DND-41 (cell line): Measurements from ENCODE around the gene SOST.

Source experiments
- ATAC-seq: fragments of 200-7000 bp; cut with Tn5 transposase; 3 replicates; pipeline ENCODE4 v1.9.1; 2021; ENCODE audit warnings: low read depth; ENCODE audit not compliant: insufficient read depth
- DNase-seq: peaks from one replicate; pipeline ENCODE4 v3.0.0-alpha.2; 2020
- H2AFZ ChIP-seq: 2 replicates; pipeline ENCODE4 v1.6.0; 2012; ENCODE audit warnings: low read depth, low read length
- H3K27ac ChIP-seq: 2 replicates; pipeline ENCODE4 v1.5.1; 2012; ENCODE audit warnings: low read length, inconsistent platforms
- H3K27me3 ChIP-seq: fragments of 200-600 bp; sonication (generic); 2 replicates; pipeline ENCODE4 v1.6.0; 2012; ENCODE audit warnings: low read length, mild to moderate bottlenecking, inconsistent platforms; ENCODE audit not compliant: insufficient read depth, poor library complexity
- H3K36me3 ChIP-seq: 2 replicates; pipeline ENCODE4 v1.5.1; 2012; ENCODE audit warnings: low read length, inconsistent platforms; ENCODE audit not compliant: insufficient read depth
- H3K4me1 ChIP-seq: 2 replicates; pipeline ENCODE4 v1.5.1; 2012; ENCODE audit warnings: mild to moderate bottlenecking, low read length; ENCODE audit not compliant: insufficient read depth
- H3K4me2 ChIP-seq: 2 replicates; pipeline ENCODE4 v1.6.0; 2012; ENCODE audit warnings: mild to moderate bottlenecking, moderate library complexity, low read length, inconsistent platforms; ENCODE audit not compliant: insufficient read depth
- H3K4me3 ChIP-seq, 2 experiments: fragments of 200-600 bp in 1 of 2; shearing (Covaris generic) in 1 of 2; 2 replicates each; pipeline ENCODE4 v1.5.1; 2012 to 2016; ENCODE audit warnings: inconsistent platforms in 2 of 2, low read length in 2 of 2, mild to moderate bottlenecking in 2 of 2, low read depth in 1 of 2, moderate library complexity in 1 of 2
- H3K79me2 ChIP-seq: 2 replicates; pipeline ENCODE4 v1.6.0; 2012; ENCODE audit warnings: low read length, inconsistent platforms; ENCODE audit not compliant: insufficient read depth
- H3K9ac ChIP-seq: 2 replicates; pipeline ENCODE4 v1.6.0; 2012; ENCODE audit warnings: low read depth, mild to moderate bottlenecking, inconsistent platforms, low read length, moderate library complexity
- H3K9me3 ChIP-seq: 2 replicates; pipeline ENCODE4 v1.5.1; 2012; ENCODE audit warnings: low read length, moderate library complexity, mild to moderate bottlenecking, inconsistent platforms; ENCODE audit not compliant: insufficient read depth, severe bottlenecking
- H4K20me1 ChIP-seq: 2 replicates; pipeline ENCODE4 v1.6.0; 2012; ENCODE audit warnings: low read length; ENCODE audit not compliant: insufficient read depth
- EZH2 ChIP-seq: IDR thresholded peaks from 3 replicates; pipeline ENCODE4 v1.6.1; 2012; ENCODE audit warnings: borderline replicate concordance, low read depth, mild to moderate bottlenecking, moderate library complexity, low read length, inconsistent platforms; ENCODE audit not compliant: severe bottlenecking
- TF ChIP-seq, protein P1 (sequence below): IDR thresholded peaks from 2 replicates; pipeline ENCODE4 v1.5.1; 2012; ENCODE audit warnings: borderline replicate concordance, low read length, moderate library complexity, mild to moderate bottlenecking; ENCODE audit not compliant: poor library complexity, severe bottlenecking; ENCODE audit errors: extremely low read depth

Gene SOST

DNA sequence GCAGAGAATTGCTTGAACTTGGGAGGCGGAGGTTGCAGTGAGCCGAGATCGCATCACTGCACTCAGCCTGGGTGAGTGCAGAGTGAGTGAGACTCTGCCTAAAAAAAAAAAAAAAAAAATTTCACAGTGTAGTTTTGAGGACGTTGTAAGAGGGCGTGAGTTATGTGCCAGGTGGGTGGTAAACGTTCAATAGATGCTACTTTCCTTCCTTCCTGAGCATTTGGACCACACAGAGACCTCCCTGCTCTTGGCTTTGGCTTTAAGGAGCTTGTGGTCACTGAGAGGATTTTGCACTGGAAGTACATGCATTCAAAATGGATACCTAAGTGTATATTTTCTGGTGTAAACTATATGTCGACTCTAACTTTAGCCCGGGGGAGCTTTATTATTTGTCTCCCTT lies 30.5 kb downstream of the SOST start:
- no peak for ATAC-seq
- TF ChIP-seq, protein P1, sequence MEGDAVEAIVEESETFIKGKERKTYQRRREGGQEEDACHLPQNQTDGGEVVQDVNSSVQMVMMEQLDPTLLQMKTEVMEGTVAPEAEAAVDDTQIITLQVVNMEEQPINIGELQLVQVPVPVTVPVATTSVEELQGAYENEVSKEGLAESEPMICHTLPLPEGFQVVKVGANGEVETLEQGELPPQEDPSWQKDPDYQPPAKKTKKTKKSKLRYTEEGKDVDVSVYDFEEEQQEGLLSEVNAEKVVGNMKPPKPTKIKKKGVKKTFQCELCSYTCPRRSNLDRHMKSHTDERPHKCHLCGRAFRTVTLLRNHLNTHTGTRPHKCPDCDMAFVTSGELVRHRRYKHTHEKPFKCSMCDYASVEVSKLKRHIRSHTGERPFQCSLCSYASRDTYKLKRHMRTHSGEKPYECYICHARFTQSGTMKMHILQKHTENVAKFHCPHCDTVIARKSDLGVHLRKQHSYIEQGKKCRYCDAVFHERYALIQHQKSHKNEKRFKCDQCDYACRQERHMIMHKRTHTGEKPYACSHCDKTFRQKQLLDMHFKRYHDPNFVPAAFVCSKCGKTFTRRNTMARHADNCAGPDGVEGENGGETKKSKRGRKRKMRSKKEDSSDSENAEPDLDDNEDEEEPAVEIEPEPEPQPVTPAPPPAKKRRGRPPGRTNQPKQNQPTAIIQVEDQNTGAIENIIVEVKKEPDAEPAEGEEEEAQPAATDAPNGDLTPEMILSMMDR = no peak
- TF ChIP-seq EZH2 = no peak
- no peaks in the 10 kb centered on the region for H4K20me1 ChIP-seq
- H3K4me1 ChIP-seq = no peaks in the 10 kb centered on the region
- H3K27me3 ChIP-seq = no peaks in the 10 kb centered on the region
- no peak overlapping the region for H3K4me3 ChIP-seq
- H3K27ac ChIP-seq = no peak overlapping the region
- H3K79me2 ChIP-seq = no peaks in the 10 kb centered on the region
- H3K9ac ChIP-seq = no peak overlapping the region
- H3K36me3 ChIP-seq = no peaks in the 10 kb centered on the region
- no peak for DNase-seq
- no peak overlapping the region for H2AFZ ChIP-seq
- no peak overlapping the region for H3K4me2 ChIP-seq
- no peaks in the 10 kb centered on the region for H3K9me3 ChIP-seq

DNA sequence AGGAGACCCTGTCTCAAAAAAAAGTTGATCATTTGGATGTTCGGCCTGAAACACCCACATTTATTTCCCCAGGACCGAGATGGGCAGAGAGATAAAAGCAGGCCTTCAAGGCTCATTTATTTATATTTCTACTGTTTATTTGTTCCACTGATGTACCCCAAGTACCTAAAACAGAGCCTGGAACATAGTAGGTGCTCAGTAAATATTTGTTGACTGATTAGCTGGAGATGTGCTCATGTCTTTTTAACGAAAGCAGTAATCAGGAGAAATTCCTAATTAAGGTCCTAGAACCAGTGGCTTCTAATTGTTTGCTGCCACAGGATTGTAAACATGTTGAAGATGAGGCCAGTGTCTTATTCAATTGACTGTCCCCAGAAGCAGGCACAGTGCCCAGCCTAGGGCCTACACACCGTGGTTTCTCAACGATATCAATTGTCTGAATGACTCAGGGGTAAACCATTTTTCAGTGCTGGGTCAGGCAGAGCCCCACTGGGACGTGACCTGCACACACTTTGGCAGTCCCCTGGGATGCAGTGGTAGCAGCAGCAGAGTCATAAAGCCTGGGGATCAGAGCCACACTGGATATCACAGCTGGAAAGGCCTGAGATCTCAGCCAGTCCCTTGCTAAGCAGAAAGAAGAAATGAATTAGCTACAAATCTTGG lies 34.8 kb downstream of the SOST start:
- H4K20me1 ChIP-seq = no peaks in the 10 kb centered on the region
- H3K4me1 ChIP-seq = peaks cover 14% of the 10 kb centered on the region
- H2AFZ ChIP-seq = no peak overlapping the region
- H3K4me3 ChIP-seq = no peak overlapping the region
- H3K4me2 ChIP-seq = no peak overlapping the region
- no peak for DNase-seq
- no peak for ATAC-seq
- no peaks in the 10 kb centered on the region for H3K36me3 ChIP-seq
- no peaks in the 10 kb centered on the region for H3K9me3 ChIP-seq
- H3K9ac ChIP-seq = no peak overlapping the region
- TF ChIP-seq EZH2 = no peak
- TF ChIP-seq, protein P1 = no peak
- no peak overlapping the region for H3K27ac ChIP-seq
- H3K79me2 ChIP-seq = no peaks in the 10 kb centered on the region
- peaks cover 14% of the 10 kb centered on the region for H3K27me3 ChIP-seq

- no peak for TF ChIP-seq EZH2
- TF ChIP-seq, protein P1 = no peak
- Histone ChIP-seq H3K27me3 (peaks cover 14% of the 10 kb centered on the region), H3K79me2 (no peaks in the 10 kb centered on the region), H3K9me3 (no peaks in the 10 kb centered on the region), H3K4me1 (peaks cover 14% of the 10 kb centered on the region), H4K20me1 (no peaks in the 10 kb centered on the region), H3K4me3 (no peak overlapping the region), H3K36me3 (no peaks in the 10 kb centered on the region), H3K27ac (no peak overlapping the region), H3K4me2 (no peak overlapping the region), H3K9ac (no peak overlapping the region), H2AFZ (no peak overlapping the region)
- DNase-seq = no peak
- ATAC-seq = no peak
These were observed 35.5 kb downstream of the SOST start for GRCh38 chr17:43722870-43723665.
